ENCODE measurements around the gene SLC25A23. TPM values are rescaled to one million over a fixed set of nuclear protein-coding genes. Genes with fewer than 3 reads are reported as not detected.
A peak's percentile ranks its signal among the peaks of the same experiment; 100 is the strongest.
"Not testable (repeated sequence)": the region's sequence is repeated elsewhere in the genome, so short reads cannot be mapped to it uniquely, and the experiment has no call there.

Gene SLC25A23
- total and polyA plus RNA-seq, 5 experiments from 2014 or later: 14.6 to 29.6 (median 19.0) TPM

- H3K4me1 Mint-ChIP-seq, H3K27ac Mint-ChIP-seq, DNase-seq, H3K36me3 Mint-ChIP-seq, H3K27me3 Mint-ChIP-seq, H3K9me3 Mint-ChIP-seq, POLR2A ChIA-PET, ATAC-seq, H3K4me3 Mint-ChIP-seq: not testable (repeated sequence)
Measured at GRCh38 chr19:6400062-6400944, 59.3 kb downstream of the SLC25A23 start.

DNA sequence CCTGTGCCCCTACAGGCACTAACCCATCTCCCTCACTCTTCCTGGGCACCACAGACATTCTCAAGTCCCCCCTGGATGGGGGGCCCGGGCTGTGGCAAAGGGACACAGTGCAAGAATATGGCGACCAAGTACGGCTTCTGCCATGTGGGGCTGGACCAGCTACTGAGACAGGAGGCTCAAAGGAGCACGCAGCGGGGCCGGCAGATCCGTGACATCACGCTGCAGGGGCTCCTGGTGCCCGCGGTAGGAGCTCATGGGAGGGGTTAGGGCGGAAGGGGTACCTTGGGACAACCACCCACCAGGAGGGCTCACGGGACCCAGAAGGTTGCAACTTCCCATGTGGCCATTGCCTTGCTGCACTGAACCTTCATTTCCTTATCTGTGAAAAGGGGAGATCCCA, 63.3 kb downstream of the SLC25A23 start:
- ATAC-seq: no peak
- H3K27me3 Mint-ChIP-seq: no peaks in the 10 kb centered on the region
- no peak overlapping the region for H3K27ac Mint-ChIP-seq
- H3K4me1 Mint-ChIP-seq: peaks cover 16 to 29% (median 23%) of the 10 kb centered on the region in 4 donors
- no peak for DNase-seq
- H3K4me3 Mint-ChIP-seq: no peak overlapping the region
- H3K36me3 Mint-ChIP-seq: peaks cover 0 to 5% (median 0%) of the 10 kb centered on the region in 3 donors
- POLR2A ChIA-PET: interaction anchor here (1.1 kb wide), 1 partner anchor 85 kb away, joined by 3 read pairs; the partner anchor contains the start of gene DENND1C
- no peaks in the 10 kb centered on the region for H3K9me3 Mint-ChIP-seq

DNA sequence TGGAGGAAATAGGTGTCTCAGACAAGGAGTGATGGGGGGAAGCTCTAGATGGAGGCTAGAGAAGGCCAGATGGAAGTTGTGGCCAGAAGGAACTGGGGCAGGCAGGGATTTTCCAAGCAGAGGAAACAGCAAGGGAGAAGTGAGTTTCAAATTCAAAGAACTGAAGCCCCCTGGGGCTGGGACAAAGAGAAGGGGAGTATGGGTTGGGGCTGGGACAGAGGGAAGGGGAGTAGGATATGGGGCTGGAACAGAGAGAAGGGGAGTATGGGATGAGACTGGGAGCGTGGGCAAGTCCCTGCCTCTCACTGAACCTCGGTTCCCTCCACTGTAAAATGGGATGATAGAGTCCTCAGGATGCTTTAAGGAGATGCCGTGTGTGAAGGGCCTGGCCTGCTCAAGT, 64.8 kb downstream of the SLC25A23 start:
- Mint-ChIP-seq H3K4me3 (peak overlapping the region; percentile 45 to 90 (median 65)), H3K27me3 (no peaks in the 10 kb centered on the region), H3K36me3 (peaks cover 0 to 16% (median 0%) of the 10 kb centered on the region in 3 donors), H3K27ac (peak overlapping the region in 8 of 10 donors; percentile 60 to 99 (median 84)), H3K4me1 (peaks cover 19 to 34% (median 28%) of the 10 kb centered on the region in 4 donors), H3K9me3 (no peaks in the 10 kb centered on the region)
- POLR2A ChIA-PET: interaction anchor here (0.7 to 3.3 kb wide), 3 partner anchors 33 to 1386 kb away, joined by 3 to 21 read pairs (median 5); partner anchors contain the start of gene CLPP
- no peak for ATAC-seq
- DNase-seq: no peak

GRCh38 chr19:6393983-6394412, 65.6 kb downstream of the SLC25A23 start:
- H3K4me1 Mint-ChIP-seq: peaks cover 19 to 35% (median 28%) of the 10 kb centered on the region in 4 donors
- peak overlapping the region; percentile 85 to 96 (median 94) for H3K4me3 Mint-ChIP-seq
- peaks cover 0 to 21% (median 3%) of the 10 kb centered on the region in 3 donors for H3K36me3 Mint-ChIP-seq
- POLR2A ChIA-PET: interaction anchor here (0.7 to 3.3 kb wide), 5 partner anchors 22 to 1387 kb away, joined by 3 to 21 read pairs (median 10); partner anchors contain the start of genes ALKBH7, CLPP and KHSRP
- H3K9me3 Mint-ChIP-seq: no peaks in the 10 kb centered on the region
- ATAC-seq: no peak
- DNase-seq: peak in 3 of 10 donors; percentile 58 to 88 (median 70)
- no peaks in the 10 kb centered on the region for H3K27me3 Mint-ChIP-seq
- H3K27ac Mint-ChIP-seq: peak overlapping the region; percentile 89 to 99 (median 99)

DNA sequence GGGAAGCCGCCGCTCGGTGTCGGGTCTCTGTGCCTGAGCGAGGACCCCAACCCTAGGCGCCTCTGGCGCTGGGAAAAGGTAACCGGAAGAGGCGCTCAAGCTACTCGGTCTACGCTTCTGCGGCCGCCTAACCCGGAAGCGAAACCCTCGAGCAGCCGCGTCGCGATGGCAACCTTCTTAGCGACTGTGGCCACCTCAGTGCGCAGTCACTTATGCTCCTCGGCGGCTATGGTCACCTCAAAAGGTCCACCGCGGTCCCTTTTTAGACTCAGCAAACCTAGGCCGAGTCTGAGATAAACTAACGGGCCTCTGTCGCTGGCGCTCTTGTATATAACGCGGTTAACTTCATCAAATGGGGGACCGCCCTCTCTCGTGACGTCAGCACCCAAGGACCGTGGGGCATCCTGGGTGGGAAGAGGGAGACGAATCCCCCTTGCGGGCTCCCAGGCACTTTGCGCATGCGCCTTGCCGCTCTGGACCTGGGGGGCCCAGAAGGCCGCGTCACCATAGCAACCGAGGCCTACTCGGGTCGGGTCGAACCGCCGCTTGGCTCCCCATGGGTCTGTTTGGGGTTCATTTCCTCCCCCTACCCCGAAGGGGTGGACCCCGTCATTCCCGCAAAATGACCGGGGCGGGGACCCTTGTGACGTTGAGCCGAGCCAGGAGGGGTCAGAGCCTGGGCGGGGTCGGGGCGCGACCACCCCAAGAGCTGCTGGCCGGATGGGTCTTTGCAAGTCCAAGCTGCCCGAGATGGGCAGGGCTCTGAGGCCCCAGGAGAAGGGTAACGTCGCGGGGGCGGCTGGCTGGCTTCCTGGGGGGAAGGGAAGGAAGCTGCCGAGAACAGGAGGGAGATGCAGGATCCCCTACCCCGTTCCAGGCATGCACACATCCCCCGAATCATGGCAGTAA, 66.3 kb downstream of the SLC25A23 start, which contains the start of gene GTF2F1:
TSS of gene GTF2F1 (minus strand) at position 91 of the 909 bp plus-strand sequence. CDS start 169 bp downstream, outside the sequence.
- peaks cover 0 to 27% (median 4%) of the 10 kb centered on the region in 3 donors for H3K36me3 Mint-ChIP-seq
- POLR2A ChIA-PET: interaction anchor here (1.0 to 3.3 kb wide), 5 partner anchors 20 to 131 kb away, joined by 4 to 21 read pairs (median 10); partner anchors contain the start of genes ALKBH7, CLPP and KHSRP
- DNase-seq: peak; percentile 89 to 99 (median 97)
- ATAC-seq: peak; percentile 79 to 82
- peak within 1 kb of the TSS; percentile 89 to 99 (median 99) for H3K27ac Mint-ChIP-seq
- H3K4me3 Mint-ChIP-seq: peak within 1 kb of the TSS; percentile 85 to 96 (median 94)
- peaks cover 19 to 36% (median 28%) of the 10 kb centered on the region in 4 donors for H3K4me1 Mint-ChIP-seq
- H3K27me3 Mint-ChIP-seq: no peaks in the 10 kb centered on the region
- no peaks in the 10 kb centered on the region for H3K9me3 Mint-ChIP-seq

DNA sequence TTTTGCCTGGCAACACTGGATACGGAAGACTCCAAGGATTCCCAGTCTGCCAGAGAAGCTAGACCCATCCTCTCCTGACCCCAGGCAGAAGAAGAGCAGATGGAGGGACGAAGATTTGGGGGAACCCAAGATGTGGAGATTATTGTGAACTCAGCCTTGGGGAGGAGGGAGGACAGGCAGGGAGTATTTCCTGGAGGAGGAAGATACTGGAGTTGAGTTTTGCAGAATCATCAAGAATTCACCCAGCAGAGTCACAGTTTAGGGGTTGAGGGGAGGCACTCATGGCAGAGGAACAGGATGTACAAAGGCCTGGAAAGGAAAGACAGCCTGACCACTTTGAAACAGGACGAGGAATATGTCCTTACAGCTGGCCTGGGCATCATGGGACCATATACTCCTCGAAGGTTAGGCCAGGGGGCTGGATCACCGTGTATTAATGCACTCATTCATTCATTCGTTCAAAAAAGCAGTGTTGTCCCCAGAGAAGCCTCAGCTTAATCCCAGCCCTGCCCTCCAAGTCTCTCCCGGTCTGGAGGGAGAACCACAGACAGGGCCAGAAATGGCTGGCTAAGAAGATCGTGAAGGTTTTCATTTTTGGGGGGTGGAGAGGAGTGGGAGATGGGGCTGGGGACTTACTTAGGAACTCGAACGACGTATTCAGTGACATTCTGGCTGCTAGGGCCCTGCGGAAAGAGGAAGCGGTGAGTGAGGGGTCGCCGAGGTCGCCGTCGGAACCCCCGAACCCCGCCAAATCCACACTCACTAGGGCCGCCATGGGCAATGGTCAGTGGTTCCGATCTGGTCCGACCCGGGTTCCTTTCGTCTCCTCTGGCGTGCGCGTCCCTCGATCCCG, 67.1 kb downstream of the SLC25A23 start:
- no peaks in the 10 kb centered on the region for H3K9me3 Mint-ChIP-seq
- H3K27me3 Mint-ChIP-seq: no peaks in the 10 kb centered on the region
- peak overlapping the region; percentile 89 to 99 (median 99) for H3K27ac Mint-ChIP-seq
- H3K4me3 Mint-ChIP-seq: peak overlapping the region; percentile 85 to 96 (median 94)
- ATAC-seq (no peak), DNase-seq (peak in 1 of 10 donors; percentile 10)
- H3K36me3 Mint-ChIP-seq: peaks cover 0 to 35% (median 6%) of the 10 kb centered on the region in 3 donors
- peaks cover 19 to 39% (median 28%) of the 10 kb centered on the region in 4 donors for H3K4me1 Mint-ChIP-seq
- POLR2A ChIA-PET: interaction anchor here (0.6 to 3.3 kb wide), 5 partner anchors 19 to 55 kb away, joined by 3 to 21 read pairs (median 10); partner anchors contain the start of genes ALKBH7, CLPP and KHSRP

Small RNA genes within 50 kb of the gene (microRNA-seq; reads per million reads assigned to microRNA genes)
- gene MIR3940 (ENCODE audit: borderline microRNAs expressed) (3.4 reads per million, percentile 4 among the genes with 10 or more reads in this experiment), gene MIR6790 (ENCODE audit: borderline microRNAs expressed) (not detected)

Other genes starting within 250 kb of the SLC25A23 start
- gene MLLT1, start 179.8 kb downstream of the SLC25A23 start, total RNA-seq: 10 to 100 TPM; 37.7 to 41.7 TPM
- 1 to 10 TPM in 2 of 3 donors, under 1 TPM in 1; 0.68 to 2.7 (median 1.2) TPM for gene MLLT1, start 179.8 kb downstream of the SLC25A23 start, polyA plus RNA-seq
- gene ACER1, start 126.2 kb downstream of the SLC25A23 start, total RNA-seq: 1 to 10 TPM in 1 of 2 experiments, under 1 TPM in 1; 0.91 to 1.1 TPM
- 1 to 10 TPM; 1.4 to 2.6 (median 2.3) TPM for gene ACER1, start 126.2 kb downstream of the SLC25A23 start, polyA plus RNA-seq
- gene CLPP, start 98.3 kb downstream of the SLC25A23 start, total RNA-seq: 10 to 100 TPM; 73.0 to 74.4 TPM
- 100 to 1,000 TPM; 142 to 197 (median 148) TPM for gene CLPP, start 98.3 kb downstream of the SLC25A23 start, polyA plus RNA-seq
- 10 to 100 TPM; 73.7 TPM for gene ALKBH7, start 87.0 kb downstream of the SLC25A23 start, total RNA-seq
- gene ALKBH7, start 87.0 kb downstream of the SLC25A23 start, polyA plus RNA-seq: 100 to 1,000 TPM; 130 to 162 (median 144) TPM
- gene PSPN, start 83.9 kb downstream of the SLC25A23 start, total RNA-seq: 1 to 10 TPM; 3.3 to 3.7 TPM
- 1 to 10 TPM in 2 of 3 donors, under 1 TPM in 1; 0.50 to 1.2 (median 1.1) TPM for gene PSPN, start 83.9 kb downstream of the SLC25A23 start, polyA plus RNA-seq
- 10 to 100 TPM; 54.1 to 64.8 TPM for gene GTF2F1, start 66.6 kb downstream of the SLC25A23 start, total RNA-seq
- gene GTF2F1, start 66.6 kb downstream of the SLC25A23 start, polyA plus RNA-seq: 10 to 100 TPM; 16.3 to 30.1 (median 20.6) TPM
- gene KHSRP, start 35.0 kb downstream of the SLC25A23 start, total RNA-seq: 100 to 1,000 TPM; 159 to 167 TPM
- 10 to 100 TPM; 14.5 to 26.2 (median 14.7) TPM for gene KHSRP, start 35.0 kb downstream of the SLC25A23 start, polyA plus RNA-seq
- under 1 TPM; 0.62 to 0.96 TPM for gene SLC25A41, start 26.0 kb downstream of the SLC25A23 start, total RNA-seq
- under 1 TPM in 1 of 3 donors, not detected in 2; 0.38 TPM for gene SLC25A41, start 26.0 kb downstream of the SLC25A23 start, polyA plus RNA-seq
- gene CRB3, start 4.5 kb upstream of the SLC25A23 start, total RNA-seq: 10 to 100 TPM in 1 of 2 experiments, 1 to 10 TPM in 1; 8.5 to 10.5 TPM
- gene CRB3, start 4.5 kb upstream of the SLC25A23 start, polyA plus RNA-seq: 1 to 10 TPM; 4.3 to 5.8 (median 5.7) TPM
- 100 to 1,000 TPM; 105 to 110 TPM for gene DENND1C, start 22.0 kb upstream of the SLC25A23 start, total RNA-seq
- gene DENND1C, start 22.0 kb upstream of the SLC25A23 start, polyA plus RNA-seq: 100 to 1,000 TPM in 1 of 3 donors, 10 to 100 TPM in 2; 35.4 to 106 (median 67.7) TPM
- gene TUBB4A, start 42.5 kb upstream of the SLC25A23 start, total RNA-seq: 1 to 10 TPM; 7.6 to 8.8 TPM
- gene TUBB4A, start 42.5 kb upstream of the SLC25A23 start, polyA plus RNA-seq: 1 to 10 TPM; 2.8 to 7.3 (median 5.2) TPM
- gene TNFSF9, start 71.2 kb upstream of the SLC25A23 start, total RNA-seq: 1 to 10 TPM in 1 of 2 experiments, under 1 TPM in 1; 0.30 to 1.0 TPM
- gene TNFSF9, start 71.2 kb upstream of the SLC25A23 start, polyA plus RNA-seq: under 1 TPM in 2 of 3 donors, not detected in 1; 0.25 to 0.54 TPM
- not detected for gene CD70, start 131.4 kb upstream of the SLC25A23 start, total RNA-seq
- gene CD70, start 131.4 kb upstream of the SLC25A23 start, polyA plus RNA-seq: under 1 TPM in 1 of 3 donors, not detected in 2; 0.90 TPM
- 1 to 10 TPM; 1.5 to 1.6 TPM for gene TNFSF14, start 210.4 kb upstream of the SLC25A23 start, total RNA-seq
- 1 to 10 TPM; 2.0 to 4.9 (median 3.4) TPM for gene TNFSF14, start 210.4 kb upstream of the SLC25A23 start, polyA plus RNA-seq

All from naive thymus-derived CD8-positive, alpha-beta T cell (primary cell).